ENCODE results near the gene ELF4.

Gene ELF4

GRCh38 chrX:130111220-130112154 is 1.2 kb upstream of the ELF4 start:
- no peak for DNase-seq

- DNase-seq: no peak
Observed at GRCh38 chrX:130109429-130110378, 593 bp downstream of the ELF4 start.

DNA sequence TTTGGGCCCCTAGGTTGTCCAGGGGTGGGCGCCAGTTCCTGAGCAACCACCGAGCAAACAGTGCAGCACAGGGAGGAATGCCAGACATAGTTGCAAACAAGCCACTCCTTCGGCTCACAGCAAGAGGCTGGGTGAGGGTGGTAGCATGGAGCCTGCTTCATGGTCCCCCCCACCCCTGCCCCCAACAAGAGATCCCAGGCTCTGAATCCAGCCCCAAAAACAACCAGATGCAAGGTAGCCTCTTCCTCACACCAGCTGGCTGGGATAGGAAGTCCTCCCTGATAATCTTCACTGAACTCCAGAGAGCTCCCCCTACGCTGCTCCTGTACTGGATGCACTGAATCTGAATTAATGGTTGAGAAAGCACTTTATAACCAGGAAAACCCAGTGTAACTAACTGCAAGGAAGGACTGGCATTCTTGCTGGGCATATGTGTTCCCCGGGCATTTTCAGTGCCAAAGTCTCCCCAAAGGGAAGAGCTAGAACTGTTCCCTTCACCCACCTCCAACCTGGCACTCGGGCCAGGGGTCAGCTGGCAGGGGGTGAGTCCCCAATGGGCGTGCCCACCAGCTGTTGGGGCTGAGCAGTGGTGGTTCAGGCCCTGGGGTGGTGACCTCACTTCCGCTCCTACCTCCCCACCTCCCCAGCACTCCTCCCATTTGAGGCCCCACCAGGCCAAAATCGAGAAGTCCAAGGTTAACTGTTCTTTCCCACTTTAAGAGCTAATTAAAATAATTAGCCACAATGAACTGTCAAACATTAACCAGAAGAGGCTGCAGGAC is 1.5 kb downstream of the ELF4 start:
- DNase-seq: no peak

DNA sequence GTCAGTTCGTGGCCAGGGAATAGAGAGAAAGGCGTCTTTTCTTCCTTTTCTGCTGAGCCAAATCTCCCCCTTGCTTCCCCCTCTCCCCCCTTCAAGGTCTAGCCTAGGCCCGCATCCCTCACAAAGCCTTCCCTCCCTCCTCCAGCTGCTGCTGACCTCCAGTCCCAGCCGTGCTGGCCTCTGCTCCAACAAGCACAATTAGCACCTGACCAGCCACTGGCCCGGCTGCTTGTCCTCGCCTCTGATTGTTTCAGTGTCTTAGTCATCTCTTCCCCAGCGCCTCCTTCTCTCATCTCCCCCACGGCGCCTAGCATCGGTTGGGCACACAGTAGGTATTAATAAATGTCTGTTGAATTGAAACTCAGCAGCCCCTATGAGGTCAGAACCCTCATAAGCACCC is 4.2 kb downstream of the ELF4 start:
- no peak for DNase-seq

GRCh38 chrX:130105244-130105643 is 5.1 kb downstream of the ELF4 start:
- no peak for DNase-seq

DNA sequence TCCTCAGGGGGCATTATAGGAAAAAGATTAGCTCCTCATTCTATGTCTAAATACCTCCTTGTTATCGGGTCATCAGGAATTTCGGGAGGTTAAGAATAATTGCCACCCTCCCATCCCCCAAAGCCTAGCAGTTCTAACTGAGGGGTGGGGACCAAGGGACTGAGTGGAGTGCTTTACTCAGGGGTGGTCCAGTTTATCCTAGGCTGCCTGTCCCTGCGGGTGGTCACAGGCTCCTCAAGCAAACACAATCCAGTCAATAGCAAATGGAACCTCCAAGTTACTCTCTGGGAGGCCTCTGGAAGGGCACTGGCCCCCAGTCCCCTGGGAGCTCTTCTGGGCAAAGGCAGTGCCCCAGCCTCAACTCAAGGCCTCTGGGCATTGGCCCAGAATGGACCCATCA is 6.7 kb downstream of the ELF4 start:
- no peak for DNase-seq

- no peak for DNase-seq
Observed at GRCh38 chrX:130100180-130100579, 10.1 kb downstream of the ELF4 start.

GRCh38 chrX:130098210-130098552 is 12.1 kb downstream of the ELF4 start:
- no peak for DNase-seq

DNA sequence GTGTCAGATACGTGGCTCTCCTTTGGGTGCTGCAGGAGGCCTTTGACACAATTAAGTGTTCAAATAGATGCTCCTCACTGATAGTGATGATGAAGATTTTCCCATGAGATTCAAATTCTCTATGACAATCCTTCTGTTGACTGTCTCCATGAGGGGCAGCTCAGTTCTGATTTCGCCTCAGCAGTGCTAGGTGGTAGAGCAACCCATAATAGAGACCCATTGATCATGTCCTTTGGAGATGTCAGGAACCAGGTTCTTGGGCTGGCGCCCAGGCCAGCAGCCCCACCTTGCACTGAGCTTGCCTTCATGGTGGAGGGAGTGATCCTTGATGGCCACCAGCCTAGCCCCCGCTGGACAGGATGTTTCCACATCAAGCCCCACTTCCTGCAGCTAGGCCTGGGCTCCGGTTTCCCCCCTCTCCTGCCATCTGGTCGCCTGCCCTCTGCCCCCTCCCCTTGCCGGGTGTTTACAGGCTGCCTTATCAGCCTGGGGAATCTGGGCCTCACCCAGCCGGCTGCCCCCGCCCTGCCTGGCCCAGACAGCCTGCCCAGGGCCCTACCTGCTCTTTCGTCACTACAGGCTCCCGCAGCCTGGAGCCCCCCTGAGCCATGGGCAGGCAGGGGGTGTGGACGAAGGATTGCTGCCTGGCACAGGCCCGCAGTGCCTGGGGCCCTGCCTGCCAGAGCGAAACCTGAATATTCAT is 12.6 kb downstream of the ELF4 start:
- DNase-seq: no peak

GRCh38 chrX:130095249-130096030 is 14.9 kb downstream of the ELF4 start:
- DNase-seq: no peak

DNA sequence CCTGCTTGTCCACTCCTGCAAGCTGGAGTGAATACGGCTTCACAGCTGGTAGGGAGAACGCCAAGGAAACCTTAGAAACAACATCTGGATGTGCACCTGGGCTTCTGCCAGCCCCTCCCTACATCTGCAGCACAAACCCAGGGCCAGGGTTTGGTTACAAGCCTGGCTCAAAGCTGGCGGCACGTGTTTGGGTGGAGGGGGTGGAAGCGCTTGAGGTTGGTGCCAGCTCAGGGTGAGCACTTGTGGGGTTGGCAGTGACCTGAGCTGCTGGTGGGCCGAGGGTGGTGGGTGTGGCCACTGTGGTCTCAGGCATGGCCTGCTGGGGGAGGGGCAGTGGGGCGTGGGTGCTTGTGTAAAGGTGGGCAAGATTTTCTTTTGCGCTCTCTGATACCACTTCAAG is 15.6 kb downstream of the ELF4 start:
- no peak for DNase-seq

GRCh38 chrX:130093271-130093670 is 17.0 kb downstream of the ELF4 start:
- DNase-seq: no peak

DNA sequence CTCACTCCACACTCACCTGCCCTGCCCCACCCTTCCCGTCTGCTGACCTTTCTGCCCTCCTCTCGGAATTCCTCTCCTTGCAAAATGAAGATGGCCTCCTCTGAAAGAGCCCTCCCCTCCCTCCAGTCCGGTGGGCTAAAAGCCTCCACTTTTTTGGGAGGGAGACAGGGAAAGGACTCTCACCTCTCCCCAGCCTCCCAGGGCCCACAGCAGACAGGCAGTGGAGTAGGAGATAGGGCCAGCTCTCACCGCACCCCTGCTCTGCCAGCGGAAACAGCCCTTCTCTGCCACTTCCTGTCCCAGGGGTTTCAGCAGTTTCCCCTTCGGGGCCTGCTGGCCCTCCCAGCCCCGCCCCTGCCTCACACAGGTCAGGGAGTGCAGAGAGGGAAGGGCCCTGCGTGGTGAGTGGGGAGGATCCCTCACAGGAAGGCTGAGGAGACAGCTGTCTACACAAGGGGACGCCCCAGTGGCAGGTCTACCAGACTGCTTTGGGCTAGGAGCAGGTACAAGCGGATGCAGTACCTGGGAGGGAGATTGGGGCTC is 18.2 kb downstream of the ELF4 start:
- DNase-seq: no peak

- no peak for DNase-seq
Observed at GRCh38 chrX:130090364-130090763, 19.9 kb downstream of the ELF4 start.

DNA sequence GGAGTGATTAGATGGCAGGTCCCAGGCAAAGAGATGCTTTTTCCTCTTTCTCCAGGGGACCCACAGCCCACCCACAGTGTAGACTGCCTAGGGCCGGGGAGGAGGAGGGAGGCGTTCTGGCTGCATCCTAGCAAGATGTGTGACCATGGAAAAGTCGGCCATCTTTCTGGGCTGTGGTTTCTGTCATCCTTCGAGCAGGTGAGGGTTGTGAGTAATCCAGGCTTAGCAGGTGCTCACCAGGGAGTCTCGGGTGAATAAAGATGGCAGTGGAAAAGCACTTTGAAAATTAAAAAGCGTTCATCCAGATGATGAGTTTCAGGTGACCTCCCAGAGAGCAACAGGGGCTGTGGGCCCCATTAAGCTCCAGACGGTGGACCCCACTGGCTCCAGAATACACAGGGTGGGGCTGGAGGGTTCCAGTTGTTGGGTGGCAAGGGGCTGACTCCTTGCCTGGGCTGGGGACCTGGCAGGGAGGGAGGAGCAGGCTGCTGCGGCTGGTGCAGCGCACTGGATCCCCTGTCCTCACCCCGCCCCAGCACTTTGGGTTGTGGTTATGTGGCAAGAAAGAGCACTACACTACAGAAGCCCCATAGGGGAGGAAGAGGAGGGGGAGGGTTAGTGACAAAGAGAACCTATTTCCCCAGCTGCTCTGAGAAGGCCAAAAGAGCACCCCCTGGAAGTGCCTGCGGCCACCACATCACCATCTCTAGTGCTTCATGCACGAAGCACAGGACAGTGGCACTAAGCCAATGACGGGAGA is 23.7 kb downstream of the ELF4 start:
- no peak for DNase-seq

GRCh38 chrX:130085551-130086446 is 24.5 kb downstream of the ELF4 start:
- no peak for DNase-seq

GRCh38 chrX:130084631-130085237 is 25.6 kb downstream of the ELF4 start:
- DNase-seq: no peak

DNA sequence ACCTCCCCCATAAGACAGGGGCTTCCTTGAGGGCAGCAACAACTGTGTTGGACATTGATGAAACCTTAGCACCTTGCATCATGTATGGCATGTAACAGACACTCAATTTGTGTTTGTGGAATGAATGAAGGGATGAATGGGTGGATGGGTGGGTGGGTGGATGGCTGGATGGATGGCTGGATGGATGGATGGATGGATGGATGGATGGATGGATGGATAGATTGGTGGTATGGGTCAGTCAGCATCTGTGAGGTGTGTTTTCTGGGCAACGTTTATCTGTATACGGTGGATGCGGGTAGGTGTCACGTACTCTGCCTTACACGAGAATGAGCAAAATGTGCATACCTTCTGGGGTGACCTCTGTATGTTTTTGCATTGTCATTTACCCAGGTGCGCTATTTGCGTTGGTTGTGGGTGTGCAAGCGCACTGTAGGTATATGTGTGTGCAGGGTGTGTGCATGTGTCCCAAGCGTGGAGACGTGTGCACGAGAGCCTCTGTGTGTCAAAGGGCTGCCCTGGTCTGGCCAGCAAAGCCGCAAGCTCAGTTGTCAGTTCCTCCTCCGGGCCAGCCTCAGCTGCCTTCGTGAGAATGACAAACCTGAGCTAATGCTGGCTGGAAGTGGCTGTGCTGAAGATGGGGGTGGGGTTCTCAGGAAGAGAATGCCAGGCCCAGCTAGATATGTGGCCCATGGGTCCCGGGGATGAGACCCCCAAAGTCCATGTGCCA is 26.5 kb downstream of the ELF4 start:
- no peak for DNase-seq

All from NCI-H774 (cell line).